B cell (primary cell): ENCODE measurements around the gene ABCB4.

Experiments
- EZH2 ChIP-seq: IDR thresholded peaks from 2 replicates; pipeline ENCODE4 v1.6.1; 2012; ENCODE audit warnings: borderline replicate concordance, low read depth, mild to moderate bottlenecking, moderate library complexity, low read length; ENCODE audit not compliant: insufficient read depth, poor library complexity, severe bottlenecking
- TF ChIP-seq, protein P1 (sequence below): fragments of 200-600 bp; IDR thresholded peaks from one replicate; pipeline ENCODE4 v1.8.0; 2022; ENCODE audit warnings: antibody characterized with exemption, mild to moderate bottlenecking

DNA sequence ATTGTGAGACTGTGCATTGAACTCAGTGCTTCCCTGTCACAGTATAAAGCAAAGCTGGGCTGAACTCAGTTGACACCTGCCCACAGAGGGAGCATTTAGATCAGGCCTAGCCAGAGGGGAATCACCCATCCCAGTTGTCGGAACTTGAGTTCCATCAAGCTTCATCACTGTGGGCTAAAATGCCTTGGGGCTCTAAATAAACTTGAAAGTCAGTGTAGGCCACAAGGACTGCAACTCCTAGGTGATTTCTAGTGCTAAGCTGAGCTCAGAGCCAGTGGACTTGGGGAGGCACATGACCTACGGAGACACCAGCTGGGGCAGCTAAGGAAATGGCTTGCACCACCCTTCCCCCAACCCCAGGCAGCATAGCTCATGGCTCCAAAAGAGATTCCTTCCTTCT is 7.7 kb upstream of the ABCB4 start:
- TF ChIP-seq, protein P1, sequence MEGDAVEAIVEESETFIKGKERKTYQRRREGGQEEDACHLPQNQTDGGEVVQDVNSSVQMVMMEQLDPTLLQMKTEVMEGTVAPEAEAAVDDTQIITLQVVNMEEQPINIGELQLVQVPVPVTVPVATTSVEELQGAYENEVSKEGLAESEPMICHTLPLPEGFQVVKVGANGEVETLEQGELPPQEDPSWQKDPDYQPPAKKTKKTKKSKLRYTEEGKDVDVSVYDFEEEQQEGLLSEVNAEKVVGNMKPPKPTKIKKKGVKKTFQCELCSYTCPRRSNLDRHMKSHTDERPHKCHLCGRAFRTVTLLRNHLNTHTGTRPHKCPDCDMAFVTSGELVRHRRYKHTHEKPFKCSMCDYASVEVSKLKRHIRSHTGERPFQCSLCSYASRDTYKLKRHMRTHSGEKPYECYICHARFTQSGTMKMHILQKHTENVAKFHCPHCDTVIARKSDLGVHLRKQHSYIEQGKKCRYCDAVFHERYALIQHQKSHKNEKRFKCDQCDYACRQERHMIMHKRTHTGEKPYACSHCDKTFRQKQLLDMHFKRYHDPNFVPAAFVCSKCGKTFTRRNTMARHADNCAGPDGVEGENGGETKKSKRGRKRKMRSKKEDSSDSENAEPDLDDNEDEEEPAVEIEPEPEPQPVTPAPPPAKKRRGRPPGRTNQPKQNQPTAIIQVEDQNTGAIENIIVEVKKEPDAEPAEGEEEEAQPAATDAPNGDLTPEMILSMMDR = no peak
- no peak for TF ChIP-seq EZH2
